Measurements from ENCODE around the gene TNFAIP1. TPM values are rescaled to one million over a fixed set of nuclear protein-coding genes. Genes with fewer than 3 reads are reported as not detected.

The TNFAIP1 gene
- total RNA-seq, 4 donors from 2014 or later, result 24.6 to 38.5 (median 30.4) TPM

DNA sequence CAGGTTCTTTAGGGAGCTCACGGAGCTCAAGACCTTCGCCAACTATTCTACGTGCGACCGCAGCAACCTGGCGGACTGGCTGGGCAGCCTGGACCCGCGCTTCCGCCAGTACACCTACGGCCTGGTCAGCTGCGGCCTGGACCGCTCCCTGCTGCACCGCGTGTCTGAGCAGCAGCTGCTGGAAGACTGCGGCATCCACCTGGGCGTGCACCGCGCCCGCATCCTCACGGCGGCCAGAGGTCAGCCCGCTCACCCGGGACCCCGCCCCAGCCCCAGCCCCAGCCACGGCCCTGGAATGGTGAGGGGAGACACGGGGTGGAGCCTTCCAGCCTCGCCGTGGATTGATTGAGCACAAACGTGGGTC is 49.5 kb downstream of the TNFAIP1 start:
- no peak for DNase-seq
- Histone ChIP-seq H3K4me1 (peaks cover 0 to 34% (median 6%) of the 10 kb centered on the region in 3 donors), H3K27ac (peak overlapping the region in 3 of 4 donors; percentile 2 to 58 (median 52)), H3K27me3 (peaks cover 0 to 14% (median 0%) of the 10 kb centered on the region in 4 donors), H3K4me3 (peak overlapping the region; percentile 36 to 73 (median 55)), H3K9me3 (no peaks in the 10 kb centered on the region), H3K36me3 (peaks cover 0 to 27% (median 0%) of the 10 kb centered on the region in 3 donors)
- 4% methylated on average over 14 of the region's 29 CpGs; no CpG with 5 or more reads in 1 of the 2 donors for WGBS, 2 donors
- intact Hi-C loops (cut with DNase I), result no loop called here
- TF ChIP-seq POLR2A (IDR thresholded peaks at IDR 0.05), result no peak

DNA sequence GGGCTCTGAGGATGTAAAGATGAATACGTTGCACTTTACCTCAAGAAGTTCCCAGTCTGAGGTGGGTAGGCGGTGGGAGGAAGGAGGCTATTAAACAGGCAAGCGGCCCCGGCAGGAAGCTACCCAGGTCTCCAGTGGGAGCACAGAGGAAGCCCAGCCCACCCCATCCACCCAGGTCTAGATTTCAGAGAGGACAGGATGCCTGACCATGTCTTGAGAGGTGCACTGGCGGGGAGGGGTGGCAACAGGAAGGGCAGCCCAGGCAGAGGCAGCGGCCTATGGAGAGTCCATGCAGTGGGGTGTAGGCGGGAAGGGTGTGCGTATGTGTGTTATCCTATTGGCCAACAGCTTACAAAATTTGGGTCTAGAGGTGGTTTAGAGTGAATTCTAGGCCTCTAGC is 49.8 kb downstream of the TNFAIP1 start:
- Histone ChIP-seq H3K27ac (no peak overlapping the region), H3K36me3 (peaks cover 0 to 31% (median 0%) of the 10 kb centered on the region in 3 donors), H3K9me3 (no peaks in the 10 kb centered on the region), H3K4me3 (peak overlapping the region; percentile 36 to 73 (median 55)), H3K4me1 (peaks cover 0 to 34% (median 6%) of the 10 kb centered on the region in 3 donors), H3K27me3 (peaks cover 0 to 14% (median 0%) of the 10 kb centered on the region in 4 donors)
- TF ChIP-seq, protein P1, sequence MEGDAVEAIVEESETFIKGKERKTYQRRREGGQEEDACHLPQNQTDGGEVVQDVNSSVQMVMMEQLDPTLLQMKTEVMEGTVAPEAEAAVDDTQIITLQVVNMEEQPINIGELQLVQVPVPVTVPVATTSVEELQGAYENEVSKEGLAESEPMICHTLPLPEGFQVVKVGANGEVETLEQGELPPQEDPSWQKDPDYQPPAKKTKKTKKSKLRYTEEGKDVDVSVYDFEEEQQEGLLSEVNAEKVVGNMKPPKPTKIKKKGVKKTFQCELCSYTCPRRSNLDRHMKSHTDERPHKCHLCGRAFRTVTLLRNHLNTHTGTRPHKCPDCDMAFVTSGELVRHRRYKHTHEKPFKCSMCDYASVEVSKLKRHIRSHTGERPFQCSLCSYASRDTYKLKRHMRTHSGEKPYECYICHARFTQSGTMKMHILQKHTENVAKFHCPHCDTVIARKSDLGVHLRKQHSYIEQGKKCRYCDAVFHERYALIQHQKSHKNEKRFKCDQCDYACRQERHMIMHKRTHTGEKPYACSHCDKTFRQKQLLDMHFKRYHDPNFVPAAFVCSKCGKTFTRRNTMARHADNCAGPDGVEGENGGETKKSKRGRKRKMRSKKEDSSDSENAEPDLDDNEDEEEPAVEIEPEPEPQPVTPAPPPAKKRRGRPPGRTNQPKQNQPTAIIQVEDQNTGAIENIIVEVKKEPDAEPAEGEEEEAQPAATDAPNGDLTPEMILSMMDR (IDR thresholded peaks at IDR 0.05), result no peak
- no peak for TF ChIP-seq POLR2A (IDR thresholded peaks at IDR 0.05)
- DNase-seq, result no peak
- intact Hi-C loops (cut with DNase I), result no loop called here
- 72 to 89% methylated on average over 4 to 5 of the region's 8 CpGs for WGBS, 2 donors

DNA sequence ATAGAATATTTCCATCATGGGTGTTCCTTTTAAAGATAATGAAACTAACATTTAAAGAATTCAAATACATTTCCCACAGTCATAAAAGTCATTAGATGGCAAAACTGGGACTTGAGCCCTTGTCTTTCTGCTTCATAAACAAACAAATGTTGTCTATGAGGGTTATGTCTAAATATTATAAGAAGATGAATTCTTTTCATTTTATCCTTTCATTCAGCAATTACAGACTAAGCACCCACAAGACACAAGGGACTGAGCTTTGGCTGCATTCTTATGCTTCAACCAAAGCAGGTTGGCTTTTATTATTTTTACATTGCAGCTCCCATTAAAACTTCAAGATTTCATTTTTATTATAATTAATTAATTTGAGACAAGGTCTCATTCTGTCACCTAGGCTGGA is 50.8 kb downstream of the TNFAIP1 start:
- Histone ChIP-seq H3K4me1 (peaks cover 0 to 27% (median 2%) of the 10 kb centered on the region in 3 donors), H3K4me3 (no peak overlapping the region), H3K27ac (no peak overlapping the region), H3K9me3 (no peaks in the 10 kb centered on the region), H3K36me3 (peaks cover 0 to 41% (median 0%) of the 10 kb centered on the region in 3 donors), H3K27me3 (peaks cover 0 to 8% (median 0%) of the 10 kb centered on the region in 4 donors)
- intact Hi-C loops (cut with DNase I), result no loop called here
- DNase-seq, result no peak
- TF ChIP-seq, protein P1 (IDR thresholded peaks at IDR 0.05), result no peak
- TF ChIP-seq POLR2A (IDR thresholded peaks at IDR 0.05), result no peak

DNA sequence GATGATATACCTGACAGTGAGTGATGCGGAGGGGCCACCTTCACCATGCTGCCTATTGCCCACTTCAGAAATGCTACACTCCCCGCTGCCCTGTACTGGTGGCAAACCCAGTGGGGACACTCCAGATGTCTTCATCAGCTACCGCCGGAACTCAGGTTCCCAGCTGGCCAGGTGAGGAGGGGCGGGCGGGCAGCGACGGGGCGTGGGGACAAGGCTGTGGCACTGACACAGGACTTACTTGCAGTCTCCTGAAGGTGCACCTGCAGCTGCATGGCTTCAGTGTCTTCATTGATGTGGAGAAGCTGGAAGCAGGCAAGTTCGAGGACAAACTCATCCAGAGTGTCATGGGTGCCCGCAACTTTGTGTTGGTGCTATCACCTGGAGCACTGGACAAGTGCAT is 52.5 kb downstream of the TNFAIP1 start:
- DNase-seq, result no peak
- intact Hi-C loops (cut with DNase I), result no loop called here
- Histone ChIP-seq H3K4me1 (peaks cover 0 to 23% (median 0%) of the 10 kb centered on the region in 3 donors), H3K27ac (no peak overlapping the region), H3K9me3 (no peaks in the 10 kb centered on the region), H3K27me3 (no peaks in the 10 kb centered on the region), H3K36me3 (peaks cover 0 to 58% (median 0%) of the 10 kb centered on the region in 3 donors), H3K4me3 (no peak overlapping the region)
- 95 to 100% methylated on average over 1 to 3 of the region's 11 CpGs for WGBS, 2 donors
- TF ChIP-seq, protein P1 (IDR thresholded peaks at IDR 0.05), result no peak
- TF ChIP-seq POLR2A (IDR thresholded peaks at IDR 0.05), result no peak

DNA sequence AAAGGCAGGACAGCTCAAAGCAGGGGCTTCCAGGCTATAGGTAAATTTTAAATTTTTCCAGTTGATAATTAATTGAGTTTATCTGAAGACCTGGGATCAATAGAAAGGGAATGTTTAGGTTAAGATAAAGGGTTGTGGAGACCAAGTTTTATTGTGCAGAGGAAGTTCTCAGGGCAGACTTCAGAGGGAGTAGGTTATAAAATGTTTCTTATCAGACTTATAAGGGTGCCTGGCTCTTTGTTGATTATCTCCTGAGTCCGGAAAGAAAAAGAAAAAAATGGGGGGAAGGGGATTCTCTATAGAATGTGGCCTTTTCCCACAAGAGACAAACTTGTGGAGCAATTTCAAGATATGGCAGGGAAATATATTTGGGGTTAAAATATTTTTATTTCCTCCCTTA is 54.6 kb downstream of the TNFAIP1 start:
- intact Hi-C loops (cut with DNase I), result no loop called here
- TF ChIP-seq, protein P1 (IDR thresholded peaks at IDR 0.05), result no peak
- TF ChIP-seq POLR2A (IDR thresholded peaks at IDR 0.05), result no peak
- H3K4me1 ChIP-seq, result peaks cover 0 to 9% (median 0%) of the 10 kb centered on the region in 3 donors
- H3K27me3 ChIP-seq, result no peaks in the 10 kb centered on the region
- no peak for DNase-seq
- no peak overlapping the region for H3K4me3 ChIP-seq
- no peak overlapping the region for H3K27ac ChIP-seq
- H3K9me3 ChIP-seq, result no peaks in the 10 kb centered on the region
- WGBS, 2 donors, result 81 to 86% methylated on average over 1 of the region's 1 CpG
- peaks cover 0 to 78% (median 6%) of the 10 kb centered on the region in 3 donors for H3K36me3 ChIP-seq

DNA sequence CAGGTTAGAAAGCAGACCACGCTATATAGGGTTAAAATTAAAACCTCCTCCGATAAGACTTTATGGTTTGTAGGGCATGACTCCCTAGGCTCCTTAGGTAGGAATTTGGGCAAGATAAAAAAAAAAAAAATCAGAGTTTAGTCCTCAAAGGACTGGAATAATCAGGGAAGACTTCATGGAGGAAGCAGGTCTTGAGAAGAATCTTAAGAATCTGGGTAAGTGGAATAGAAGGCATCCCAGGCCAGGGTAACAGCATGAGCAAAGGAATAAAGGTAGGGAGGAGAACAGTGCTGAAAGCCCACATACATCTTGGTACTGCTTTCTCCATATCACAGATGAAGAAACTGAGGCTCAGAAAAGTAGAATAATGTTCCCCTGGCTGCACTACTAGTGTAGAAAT is 55.0 kb downstream of the TNFAIP1 start:
- H3K27ac ChIP-seq, result no peak overlapping the region
- no peaks in the 10 kb centered on the region for H3K9me3 ChIP-seq
- no peak for DNase-seq
- no peaks in the 10 kb centered on the region for H3K27me3 ChIP-seq
- no peak overlapping the region for H3K4me3 ChIP-seq
- intact Hi-C loops (cut with DNase I), result no loop called here
- TF ChIP-seq POLR2A (IDR thresholded peaks at IDR 0.05), result no peak
- TF ChIP-seq, protein P1 (IDR thresholded peaks at IDR 0.05), result no peak
- H3K36me3 ChIP-seq, result peaks cover 0 to 82% (median 6%) of the 10 kb centered on the region in 3 donors
- 95 to 97% methylated on average over 2 of the region's 2 CpGs for WGBS, 2 donors
- peaks cover 0 to 4% (median 0%) of the 10 kb centered on the region in 3 donors for H3K4me1 ChIP-seq
